ENCODE measurements around the gene DSC1.

DNA sequence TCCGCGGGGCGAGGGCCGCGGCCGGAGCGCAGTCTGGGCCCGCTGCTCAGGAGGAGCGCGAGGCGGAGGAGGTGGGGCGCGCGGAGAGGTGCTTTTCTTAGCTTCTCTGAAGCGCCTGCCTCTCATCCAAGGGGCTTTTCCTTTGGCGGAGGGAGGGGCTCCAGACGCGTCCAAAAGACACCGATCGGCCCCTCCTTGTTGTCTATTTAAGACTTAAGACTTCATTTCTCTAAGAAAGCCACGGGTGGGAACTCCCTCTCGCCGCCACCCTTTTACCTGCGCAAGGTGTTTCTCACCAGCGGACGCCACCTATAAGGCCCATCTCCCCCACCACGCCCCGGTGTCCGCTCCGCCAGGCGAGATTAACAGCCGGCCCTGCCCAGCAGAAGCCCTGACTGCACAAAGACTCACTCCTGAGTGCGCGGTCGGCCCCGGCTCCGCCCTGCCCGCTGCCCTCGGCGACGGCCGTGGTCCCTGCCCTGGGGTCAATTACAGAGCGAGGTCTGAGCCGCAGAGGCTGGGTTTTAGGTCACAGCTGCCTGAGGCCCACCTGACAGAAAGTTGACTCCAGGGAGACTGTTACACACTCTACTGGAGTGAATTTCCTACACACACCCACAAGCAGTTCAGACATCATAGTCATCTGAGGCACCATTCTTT lies 60.5 kb downstream of the DSC1 start, which contains the start of gene DSC2:
- TF ChIP-seq POLR2AphosphoS5 (IDR thresholded peaks at IDR 0.05): peak in 1 of 3 donors; percentile 40
- TF ChIP-seq, protein P1, sequence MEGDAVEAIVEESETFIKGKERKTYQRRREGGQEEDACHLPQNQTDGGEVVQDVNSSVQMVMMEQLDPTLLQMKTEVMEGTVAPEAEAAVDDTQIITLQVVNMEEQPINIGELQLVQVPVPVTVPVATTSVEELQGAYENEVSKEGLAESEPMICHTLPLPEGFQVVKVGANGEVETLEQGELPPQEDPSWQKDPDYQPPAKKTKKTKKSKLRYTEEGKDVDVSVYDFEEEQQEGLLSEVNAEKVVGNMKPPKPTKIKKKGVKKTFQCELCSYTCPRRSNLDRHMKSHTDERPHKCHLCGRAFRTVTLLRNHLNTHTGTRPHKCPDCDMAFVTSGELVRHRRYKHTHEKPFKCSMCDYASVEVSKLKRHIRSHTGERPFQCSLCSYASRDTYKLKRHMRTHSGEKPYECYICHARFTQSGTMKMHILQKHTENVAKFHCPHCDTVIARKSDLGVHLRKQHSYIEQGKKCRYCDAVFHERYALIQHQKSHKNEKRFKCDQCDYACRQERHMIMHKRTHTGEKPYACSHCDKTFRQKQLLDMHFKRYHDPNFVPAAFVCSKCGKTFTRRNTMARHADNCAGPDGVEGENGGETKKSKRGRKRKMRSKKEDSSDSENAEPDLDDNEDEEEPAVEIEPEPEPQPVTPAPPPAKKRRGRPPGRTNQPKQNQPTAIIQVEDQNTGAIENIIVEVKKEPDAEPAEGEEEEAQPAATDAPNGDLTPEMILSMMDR (IDR thresholded peaks at IDR 0.05): no peak

Data from stomach (tissue), 4 donors.